ENCODE results near the gene KHDRBS2.

DNA sequence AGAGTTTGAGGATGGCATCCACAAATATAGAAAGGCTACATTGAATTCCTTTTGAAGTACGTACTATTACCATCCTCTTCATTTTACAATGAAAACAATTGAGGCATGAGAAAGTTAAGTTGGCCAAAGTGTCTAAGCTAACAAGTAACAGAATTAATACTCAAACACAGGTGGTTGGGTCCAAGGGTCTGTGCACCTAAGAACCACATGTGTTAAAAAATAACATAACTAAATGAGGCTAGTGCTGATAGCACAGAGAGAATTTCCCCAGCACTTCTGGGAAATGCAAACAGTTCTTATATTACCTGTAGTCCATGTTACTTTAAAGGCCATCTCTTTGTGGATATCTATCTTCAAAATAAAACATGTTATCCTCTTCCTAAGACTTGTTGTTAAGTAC, 10.5 kb upstream of the KHDRBS2 start:
- TF ChIP-seq GATA2 (IDR thresholded peaks at IDR 0.05; ENCODE audit: low read depth, low read length): no peak
- no peak for TF ChIP-seq GATA3 (IDR thresholded peaks at IDR 0.05; ENCODE audit: low read depth, low read length)
